Activated CD4-positive, alpha-beta T cell treated with anti-CD3 and anti-CD28 coated beads for 4 hours (primary cell): ENCODE results near the gene DOLPP1.

Experiments
- DNase-seq, 2 donors: peaks; one replicate each; pipeline ENCODE4 v3.0.0-alpha.2; 2020

Gene DOLPP1

GRCh38 chr9:129068110-129068509 lies 12.8 kb upstream of the DOLPP1 start:
- no peak for DNase-seq

GRCh38 chr9:129068990-129069861 lies 11.7 kb upstream of the DOLPP1 start:
- peak; percentile 28 to 44 for DNase-seq

GRCh38 chr9:129069862-129070641 lies 10.9 kb upstream of the DOLPP1 start:
- DNase-seq: no peak

- DNase-seq: no peak
Observed at GRCh38 chr9:129070696-129071525, 10.0 kb upstream of the DOLPP1 start.

GRCh38 chr9:129071526-129072126 lies 9.3 kb upstream of the DOLPP1 start:
- DNase-seq: no peak

DNA sequence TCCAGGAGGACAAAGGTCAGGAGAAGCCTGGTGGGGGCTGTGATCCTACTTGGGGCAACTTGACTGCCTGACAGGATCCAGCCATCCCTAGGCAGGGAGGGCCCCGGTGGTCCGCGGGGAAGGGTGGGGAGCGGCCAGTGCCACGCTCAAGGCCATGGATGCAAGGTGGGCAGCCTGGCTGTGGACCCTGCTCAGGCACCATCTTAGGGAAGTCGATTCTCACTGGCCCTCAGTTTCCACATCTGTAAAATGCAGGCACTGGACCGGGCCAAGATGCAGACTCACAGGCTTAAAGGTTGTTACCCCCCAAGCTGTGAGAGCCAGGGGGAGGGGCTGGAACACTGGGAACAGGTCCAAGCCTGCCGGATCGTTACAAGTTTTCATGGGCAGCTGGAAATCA lies 8.7 kb upstream of the DOLPP1 start:
- no peak for DNase-seq

DNA sequence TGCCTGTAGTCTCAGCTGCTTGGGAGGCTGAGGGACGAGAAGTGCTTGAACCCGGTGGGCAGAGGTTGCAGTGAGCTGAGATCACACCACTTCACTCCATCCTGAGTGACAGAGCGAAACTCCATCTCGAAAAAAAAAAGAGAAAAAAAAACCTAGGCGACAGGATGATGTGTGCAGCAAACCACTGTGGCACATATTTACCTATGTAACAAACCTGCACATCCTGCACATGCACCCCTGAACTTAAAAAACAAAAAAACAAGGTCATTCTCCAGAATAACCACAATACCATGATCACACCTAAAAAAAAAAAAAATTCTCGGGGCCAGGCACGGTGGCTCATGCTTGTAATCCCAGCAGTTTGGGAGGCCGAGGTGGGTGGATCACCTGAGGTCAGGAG lies 7.5 kb upstream of the DOLPP1 start:
- DNase-seq: no peak

GRCh38 chr9:129074106-129074505 lies 6.8 kb upstream of the DOLPP1 start:
- DNase-seq: no peak

DNA sequence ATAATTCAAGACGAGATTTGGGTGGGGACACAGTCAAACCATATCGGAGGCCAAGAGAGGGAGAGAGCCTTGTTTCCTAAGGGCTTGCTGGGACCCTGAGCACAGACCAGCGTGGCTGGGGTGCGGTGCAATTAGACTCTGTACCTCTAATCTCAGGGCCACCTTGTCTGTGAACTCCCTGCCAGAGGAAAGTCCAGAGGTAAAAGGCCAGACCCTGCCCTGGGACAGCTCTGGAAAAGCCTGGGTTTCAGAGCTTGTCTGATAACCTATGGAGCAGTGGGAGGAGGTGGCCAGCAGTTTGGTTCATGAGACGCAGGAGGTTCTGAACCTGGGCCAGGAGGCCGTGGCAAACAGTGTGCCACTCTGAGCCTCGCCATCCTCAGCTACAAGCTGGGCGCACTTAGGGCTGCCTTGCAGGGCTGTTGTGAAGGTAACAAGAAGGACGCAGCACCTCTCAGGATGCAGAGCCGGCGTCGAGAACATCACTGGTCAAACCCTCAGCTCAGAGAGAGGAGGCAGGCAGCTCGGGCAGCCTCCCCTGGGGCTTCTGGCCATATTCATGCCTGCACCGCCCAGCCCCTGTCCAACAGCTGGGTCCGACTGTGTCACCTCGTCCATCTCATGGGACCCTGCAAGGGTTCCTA lies 4.8 kb upstream of the DOLPP1 start:
- no peak for DNase-seq

- no peak for DNase-seq
Observed at GRCh38 chr9:129076640-129077037, 4.3 kb upstream of the DOLPP1 start.

DNA sequence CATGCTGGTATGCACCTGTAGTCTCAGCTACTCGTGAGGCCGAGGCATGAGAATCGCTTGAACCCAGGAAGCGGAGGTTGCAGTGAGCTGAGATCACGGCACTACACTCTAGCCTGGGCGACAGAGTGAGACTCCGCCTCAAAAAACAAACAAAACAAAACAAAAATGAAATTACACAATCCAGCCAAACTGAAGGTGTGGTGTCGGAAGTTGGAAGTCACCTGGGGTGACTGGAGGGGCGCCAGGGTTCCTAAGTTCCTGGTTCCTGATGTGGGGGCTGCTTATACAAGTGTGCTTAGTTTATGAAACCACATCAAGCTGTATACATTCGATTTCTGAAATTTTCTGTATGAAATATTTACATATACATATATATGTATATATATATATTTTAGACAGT lies 3.7 kb upstream of the DOLPP1 start:
- DNase-seq: no peak

- no peak for DNase-seq
Observed at GRCh38 chr9:129078691-129079503, 2.0 kb upstream of the DOLPP1 start.

DNA sequence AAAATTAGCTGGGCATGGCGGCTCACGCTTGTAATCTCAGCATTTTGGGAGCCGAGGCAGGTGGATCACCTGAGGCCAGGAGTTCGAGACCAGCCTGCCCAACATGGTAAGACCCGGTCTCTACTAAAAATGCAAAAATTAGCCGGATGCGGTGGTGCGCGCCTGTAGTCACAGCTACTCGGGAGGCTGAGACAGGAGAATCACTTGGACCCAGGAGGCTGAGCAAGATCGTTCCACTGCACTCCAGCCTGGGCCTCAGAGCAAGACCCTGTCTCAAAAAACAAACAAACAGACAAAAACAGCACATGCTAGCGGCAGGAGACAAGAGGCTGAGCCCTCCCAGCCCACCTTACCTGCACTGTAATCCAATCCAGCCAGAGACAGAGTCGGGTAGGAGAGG lies 1.1 kb upstream of the DOLPP1 start:
- DNase-seq: no peak

DNA sequence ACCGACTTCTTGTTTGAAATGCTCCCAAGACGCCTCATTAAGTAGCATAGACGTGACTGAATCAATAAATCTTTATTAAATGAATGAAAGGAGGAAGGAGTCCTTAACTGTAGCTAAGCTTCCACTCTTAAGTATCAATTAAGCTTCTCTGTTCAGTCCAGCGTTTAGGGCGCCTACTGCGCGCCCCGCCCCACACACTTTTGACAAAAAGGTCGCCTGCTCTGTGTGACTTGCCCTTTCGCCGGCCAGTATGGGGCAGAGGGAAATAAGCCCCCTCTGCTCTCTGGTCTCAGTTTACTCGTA lies 662 bp upstream of the DOLPP1 start:
- DNase-seq: no peak

GRCh38 chr9:129081388-129081904 lies 535 bp downstream of the DOLPP1 start:
- no peak for DNase-seq

DNA sequence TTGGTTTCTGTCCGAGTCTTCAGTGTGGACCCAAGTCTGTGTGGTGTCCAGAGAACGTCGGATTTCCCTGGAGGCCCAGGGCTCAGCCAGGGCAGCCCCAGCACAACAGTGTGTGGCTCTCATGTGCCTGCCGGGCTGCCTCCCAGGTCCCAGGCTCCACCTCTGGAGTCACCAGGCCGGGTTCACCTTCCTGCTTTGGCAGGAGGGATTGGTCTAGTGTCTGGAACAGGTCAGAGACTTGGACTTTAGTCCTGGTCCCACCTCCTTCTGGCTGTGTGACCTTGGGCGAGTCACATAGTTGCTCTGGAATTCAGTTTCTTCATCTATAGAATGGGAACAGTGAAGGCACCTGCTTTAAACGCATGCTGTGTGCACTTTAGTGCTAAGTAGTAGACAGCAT lies 3.2 kb downstream of the DOLPP1 start:
- DNase-seq: no peak

DNA sequence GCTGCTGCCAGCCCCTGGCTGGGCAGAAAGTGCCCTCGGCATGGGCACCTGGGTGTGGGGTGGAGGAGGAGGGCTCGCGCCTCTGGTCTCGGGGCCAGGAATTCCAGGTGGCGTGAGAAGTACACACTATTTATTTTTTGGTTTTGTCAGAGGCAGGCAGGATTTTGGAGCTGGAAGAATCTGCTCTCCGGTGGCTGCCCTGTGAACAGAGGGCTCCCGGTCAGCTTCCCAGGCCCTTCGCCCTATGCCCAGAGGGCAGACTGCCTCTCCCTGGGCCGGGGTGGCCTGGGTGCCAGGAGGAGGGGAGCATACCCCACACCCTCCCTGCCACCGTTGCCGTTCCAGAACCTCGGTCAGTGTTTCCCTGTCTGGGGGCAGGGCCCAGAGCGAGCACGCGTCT lies 8.3 kb downstream of the DOLPP1 start:
- DNase-seq: no peak

DNA sequence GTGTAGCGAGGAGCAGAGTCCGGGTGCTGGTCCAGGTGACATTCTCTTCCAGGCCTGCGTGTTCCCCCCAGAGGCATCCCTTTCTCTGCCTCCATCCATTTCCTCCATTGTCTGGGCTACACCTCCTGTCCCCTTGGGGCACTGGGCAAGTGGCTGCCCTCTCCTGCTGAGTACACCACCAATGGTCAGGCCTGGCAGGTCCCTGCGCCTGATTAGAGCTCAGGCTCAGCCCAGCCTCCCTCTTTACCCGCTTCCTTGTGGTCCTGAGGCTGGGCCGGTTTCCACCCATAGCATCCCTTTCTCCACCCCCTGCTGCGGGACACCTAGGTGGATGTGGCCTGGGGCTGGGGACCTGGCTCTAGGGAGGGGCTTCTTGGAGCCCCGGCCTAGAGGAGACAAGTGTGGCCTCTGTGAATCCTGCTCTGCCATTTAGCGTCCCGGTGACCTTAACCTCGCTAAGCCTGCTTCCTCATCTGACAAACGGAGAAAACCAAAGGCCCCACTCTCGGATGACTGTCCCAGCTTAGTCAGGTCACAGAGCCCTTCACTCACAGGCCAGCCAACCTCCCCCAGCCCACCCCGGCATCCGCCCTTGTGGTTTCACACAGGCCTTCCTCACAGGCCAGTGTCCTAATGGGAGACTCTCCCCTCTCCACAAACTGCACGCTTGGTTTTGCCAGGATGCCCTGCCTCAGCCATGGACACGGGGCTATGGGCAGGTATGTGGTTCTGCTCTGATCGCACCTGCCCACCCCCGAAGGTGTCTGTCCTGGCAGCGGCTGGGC lies 12.9 kb downstream of the DOLPP1 start:
- no peak for DNase-seq

DNA sequence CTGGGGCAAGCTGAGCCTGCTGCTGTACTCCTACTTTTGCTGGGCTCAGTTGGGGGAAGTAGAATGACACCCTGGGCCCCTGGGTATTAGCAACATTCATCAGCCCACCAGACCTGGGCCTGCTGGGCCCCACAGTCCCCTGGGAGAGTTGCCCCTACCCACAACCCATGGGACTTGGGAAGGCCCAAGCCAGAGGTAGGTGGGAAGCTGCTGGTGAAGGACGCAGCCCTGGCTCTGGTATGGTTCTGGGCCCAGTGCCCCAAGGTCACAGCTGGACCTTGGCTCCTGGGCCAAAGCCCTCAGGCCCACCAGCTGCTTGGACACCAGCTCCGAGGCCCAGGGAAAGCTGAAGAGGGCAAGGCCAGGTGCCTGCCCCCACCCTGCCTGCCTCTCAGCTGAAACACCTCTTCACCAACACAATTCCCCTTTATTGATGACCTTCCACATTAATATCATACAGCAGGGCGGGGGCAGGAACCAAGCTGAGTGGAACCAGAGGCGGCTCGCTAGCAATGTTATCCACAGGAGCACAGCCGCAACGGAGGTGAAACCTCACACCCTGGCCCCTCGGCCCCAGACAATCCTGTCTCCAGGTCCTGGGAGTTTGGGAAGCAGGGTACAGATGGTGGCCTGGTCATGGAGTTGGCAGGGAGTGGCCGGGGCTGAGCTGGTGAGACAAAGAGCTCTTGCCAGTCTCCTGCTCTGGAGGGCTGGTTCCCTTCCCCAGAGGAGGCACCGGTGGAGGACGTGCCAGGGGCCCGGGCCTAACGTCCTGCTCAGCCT lies 13.7 kb downstream of the DOLPP1 start:
- DNase-seq: no peak

DNA sequence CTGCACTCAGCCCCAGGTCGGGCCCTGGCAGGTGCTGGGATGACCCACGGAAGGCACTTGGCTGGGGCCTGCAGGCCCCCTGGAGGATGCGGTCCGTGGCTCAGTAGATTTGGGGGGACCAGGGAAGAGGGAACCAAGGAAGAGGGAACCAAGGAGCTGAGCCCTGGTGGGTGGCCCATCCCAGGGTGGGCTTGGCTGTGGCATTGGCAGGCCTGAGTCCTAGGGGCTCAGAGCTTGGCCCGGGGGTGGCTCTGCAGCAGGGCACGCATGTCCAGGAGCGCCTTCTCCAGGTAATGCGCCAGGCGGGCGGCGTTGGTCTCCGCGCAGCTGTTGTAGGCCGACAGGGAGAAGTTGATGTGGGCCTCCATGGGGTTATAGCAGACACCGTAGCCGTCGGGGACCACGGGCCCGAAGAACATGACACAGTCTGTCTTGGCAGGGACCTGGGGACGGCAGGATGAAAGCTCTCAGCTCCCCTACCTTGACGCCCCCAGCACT lies 14.3 kb downstream of the DOLPP1 start:
- no peak for DNase-seq
